Fibroblast of peridontal ligament (primary cell): ENCODE data around the gene LDLRAP1.
A peak's percentile ranks its signal among the peaks of the same experiment; 100 is the strongest.
"Not testable (repeated sequence)": the region's sequence is repeated elsewhere in the genome, so short reads cannot be mapped to it uniquely, and the experiment has no call there.

Source experiments
- DNase-seq: peaks from one replicate; pipeline ENCODE4 v3.0.0-alpha.2; 2010; ENCODE audit errors: extremely low read depth

Gene LDLRAP1

DNA sequence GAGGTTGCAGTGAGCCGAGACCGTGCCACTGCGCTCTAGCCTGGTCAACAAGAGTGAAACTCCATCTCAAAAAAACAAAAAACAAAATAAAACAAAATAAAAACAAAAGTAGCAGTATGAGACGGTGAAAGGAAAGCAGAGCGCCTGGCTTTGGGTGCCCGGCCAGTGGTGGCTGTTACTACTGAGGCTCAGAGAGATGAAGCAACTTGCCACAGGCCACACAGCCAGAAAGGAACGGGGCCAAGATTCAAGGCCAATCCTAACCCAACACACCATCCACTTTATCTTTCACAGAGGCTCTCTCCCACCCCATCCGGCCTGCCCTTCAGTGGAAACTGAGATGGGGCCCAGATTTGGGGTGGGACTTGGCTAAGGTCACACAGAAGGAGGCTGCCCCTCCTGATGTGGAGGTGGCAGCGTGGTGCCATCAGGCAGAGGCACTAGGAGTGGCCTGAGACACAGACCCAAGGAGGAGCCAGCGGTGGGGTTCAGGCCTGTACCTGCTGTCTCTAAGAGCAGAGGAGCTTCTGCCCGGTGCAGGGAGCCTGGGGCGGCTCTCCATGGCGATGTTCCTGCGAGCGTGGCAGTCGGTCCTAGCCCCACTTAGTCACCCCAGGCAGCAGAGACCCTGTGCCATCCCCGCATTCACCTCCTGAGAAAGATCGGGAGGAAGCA, 33.2 kb downstream of the LDLRAP1 start:
- DNase-seq = no peak

DNA sequence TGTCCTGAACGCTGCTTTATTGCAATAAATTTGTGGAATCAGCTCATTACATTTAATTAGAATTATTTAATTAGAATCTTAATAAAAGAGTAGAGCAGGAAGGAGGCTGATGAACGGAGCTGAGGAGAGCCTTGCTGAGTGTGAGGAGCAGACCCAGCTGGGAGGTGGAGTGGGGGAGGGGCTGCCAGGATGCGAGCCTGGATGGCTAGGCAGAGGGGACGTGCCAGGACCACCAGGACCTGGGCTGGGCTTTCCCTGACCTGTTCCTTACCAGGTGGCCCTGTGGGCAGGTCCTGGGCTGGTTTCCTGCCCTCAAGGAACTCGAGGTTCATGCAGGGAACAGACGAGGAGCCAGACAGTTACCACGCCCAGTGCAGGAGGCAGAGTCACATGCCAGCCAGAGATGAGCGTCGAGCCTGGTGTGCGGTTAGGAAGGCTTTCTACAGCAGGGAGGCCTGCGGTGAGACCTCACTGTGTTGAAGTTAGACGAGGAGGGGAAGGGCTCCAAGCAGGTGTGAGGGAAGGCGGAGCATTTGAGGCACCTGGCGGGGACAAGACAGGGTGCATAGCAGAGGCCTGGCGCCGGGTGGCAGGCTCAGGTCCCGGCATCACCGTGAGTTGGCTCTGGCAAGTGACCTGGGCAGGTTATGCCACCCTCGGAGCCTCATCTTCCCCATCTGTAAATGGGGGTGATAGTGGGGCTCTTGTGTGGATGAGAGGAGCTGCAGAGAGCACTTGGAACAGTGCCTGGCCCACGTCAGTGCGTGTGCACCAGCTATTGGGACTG, 33.9 kb downstream of the LDLRAP1 start:
- no peak for DNase-seq

DNA sequence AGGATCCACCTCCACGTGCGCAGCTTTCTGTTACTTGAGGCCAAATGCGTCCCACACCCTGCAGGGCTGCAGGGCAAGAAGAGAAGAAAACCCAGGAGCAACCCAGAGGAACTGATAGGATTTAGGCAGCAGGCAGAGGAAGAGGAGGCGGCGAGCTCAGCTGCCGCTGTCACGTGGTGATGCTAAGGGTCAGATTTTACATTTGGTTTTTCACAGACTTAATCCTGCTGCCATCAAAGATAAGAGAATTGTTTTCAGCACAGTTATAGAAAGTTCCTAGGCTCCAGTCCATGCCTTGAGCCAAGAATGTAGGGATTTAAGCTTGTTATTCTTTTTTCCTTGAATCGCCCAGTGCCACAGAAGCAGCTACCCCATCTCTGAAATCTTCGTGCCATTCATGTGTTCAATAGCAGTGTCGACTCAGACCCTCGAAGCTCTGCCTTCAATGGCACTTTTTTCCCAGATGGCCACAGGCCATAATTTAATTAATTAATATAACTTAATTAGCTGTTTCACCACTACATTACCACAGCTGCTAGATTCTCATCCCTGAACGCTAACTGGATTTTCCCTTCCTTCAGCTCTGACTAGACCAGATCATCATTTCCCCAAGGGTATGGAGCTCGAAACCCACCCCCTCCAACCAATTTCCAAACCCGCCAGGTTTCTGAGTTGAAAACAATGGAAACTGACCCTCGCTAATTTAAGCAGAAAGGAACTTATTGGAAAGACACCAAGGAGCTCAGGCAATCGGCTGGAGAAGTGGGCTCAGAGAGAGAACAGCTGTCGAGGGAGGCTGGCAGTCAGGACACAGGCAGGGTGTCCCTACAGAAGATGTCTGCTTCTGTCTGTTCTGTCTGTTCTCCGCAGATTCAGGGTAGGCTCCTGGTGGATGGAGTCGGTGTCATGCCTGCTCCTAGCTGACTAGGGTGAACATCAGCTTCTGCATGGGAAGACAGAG, 36.2 kb downstream of the LDLRAP1 start:
- no peak for DNase-seq

DNA sequence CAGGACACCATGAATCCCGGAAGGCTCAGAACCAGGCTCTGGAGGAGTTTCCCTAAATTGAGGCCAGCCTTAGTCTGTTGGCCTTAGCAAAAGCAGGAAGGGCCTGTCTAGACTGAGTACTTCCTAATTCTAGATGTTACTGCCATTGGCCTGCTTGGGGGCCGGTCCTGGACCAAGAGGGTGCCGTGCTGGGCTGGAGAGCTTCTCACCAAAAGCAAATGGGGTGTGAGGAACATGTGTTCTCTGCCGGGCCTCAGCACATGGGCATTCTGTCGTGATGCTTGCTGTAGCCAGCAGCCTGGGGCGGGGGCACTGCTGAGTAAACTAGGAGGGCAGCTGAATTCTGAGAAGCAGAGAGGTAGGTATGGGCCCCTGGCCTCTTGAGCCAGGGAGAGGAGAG, 37.5 kb downstream of the LDLRAP1 start:
- no peak for DNase-seq

DNA sequence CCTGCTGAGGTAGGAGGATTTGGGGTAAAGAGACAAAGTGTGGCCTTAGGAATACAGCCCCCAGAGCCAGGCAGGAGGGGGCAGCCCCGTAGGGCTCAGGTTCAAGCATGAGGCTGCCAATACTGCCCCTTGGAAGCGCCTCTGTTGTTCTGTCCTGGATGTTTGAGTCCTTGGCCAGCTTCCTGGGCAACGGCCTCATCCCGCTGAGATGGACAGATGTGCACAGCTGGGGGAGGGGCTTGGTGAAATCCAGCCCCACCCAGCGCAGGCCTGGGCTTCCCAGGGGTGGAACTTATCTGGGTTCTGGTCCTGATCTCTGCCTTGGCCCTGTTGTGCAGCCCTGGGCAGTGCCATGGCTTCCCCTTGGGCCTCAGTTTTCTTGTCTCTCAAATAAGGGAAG, 38.4 kb downstream of the LDLRAP1 start:
- no peak for DNase-seq

DNA sequence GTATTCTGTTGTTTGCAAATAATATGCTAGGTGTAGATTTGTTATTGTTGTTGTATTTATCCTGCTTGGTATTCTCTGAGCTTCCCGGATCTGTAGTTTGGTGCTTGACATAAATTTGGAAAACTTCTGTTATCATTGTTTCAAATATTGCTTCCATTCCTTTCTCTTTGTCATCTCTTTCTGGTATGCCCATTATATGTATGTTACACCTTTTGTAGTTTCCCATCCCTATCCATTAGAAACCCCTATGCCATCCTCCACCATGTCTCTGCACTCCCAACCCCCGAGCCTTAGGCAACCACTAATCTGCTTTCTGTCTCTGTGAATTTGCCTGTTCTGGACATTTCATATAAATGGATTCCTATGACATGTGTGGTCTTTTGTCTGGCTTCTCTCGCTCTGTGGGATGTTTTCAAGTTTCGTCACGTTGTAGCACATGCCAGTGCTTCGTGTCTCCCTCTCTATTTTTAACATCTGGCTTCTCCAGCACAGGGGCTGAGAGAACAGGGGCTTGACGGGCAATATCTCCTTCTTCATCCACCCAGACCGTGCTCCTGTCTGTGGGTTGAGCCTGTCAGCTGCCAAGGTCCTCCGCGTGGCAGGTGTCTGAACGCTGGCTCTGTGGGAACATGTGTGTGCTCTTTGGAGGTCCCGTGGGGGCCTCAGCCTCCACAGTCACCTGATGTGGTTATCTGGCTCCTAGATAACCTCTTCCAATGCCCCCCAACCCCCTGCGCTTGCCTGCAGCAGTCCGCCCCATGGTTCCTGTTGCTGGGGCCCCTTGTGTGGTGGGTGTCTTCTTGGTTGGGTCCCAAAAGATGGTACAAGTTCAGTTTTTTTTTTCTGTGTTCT, 40.3 kb downstream of the LDLRAP1 start:
- DNase-seq = no peak

DNA sequence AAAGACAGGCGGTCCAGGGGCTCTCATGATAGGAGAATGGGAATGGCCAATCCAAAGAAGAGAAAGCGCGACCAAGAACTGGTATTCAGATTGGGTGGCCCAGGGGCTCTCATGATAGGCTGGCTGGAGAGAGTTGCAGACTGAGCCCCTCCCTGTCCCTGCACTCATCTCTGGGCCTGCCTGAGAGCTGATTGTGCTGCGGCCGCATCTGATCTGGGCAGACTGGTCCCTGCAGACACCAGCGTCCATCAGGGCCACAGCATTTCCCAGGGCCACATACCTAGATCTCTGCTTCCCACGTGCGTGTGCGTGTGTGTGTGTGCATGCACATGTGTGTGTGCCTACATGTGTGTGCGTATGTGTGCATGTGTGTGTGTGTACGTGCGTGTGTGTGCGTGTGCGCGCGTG, 42.8 kb downstream of the LDLRAP1 start:
- no peak for DNase-seq

DNA sequence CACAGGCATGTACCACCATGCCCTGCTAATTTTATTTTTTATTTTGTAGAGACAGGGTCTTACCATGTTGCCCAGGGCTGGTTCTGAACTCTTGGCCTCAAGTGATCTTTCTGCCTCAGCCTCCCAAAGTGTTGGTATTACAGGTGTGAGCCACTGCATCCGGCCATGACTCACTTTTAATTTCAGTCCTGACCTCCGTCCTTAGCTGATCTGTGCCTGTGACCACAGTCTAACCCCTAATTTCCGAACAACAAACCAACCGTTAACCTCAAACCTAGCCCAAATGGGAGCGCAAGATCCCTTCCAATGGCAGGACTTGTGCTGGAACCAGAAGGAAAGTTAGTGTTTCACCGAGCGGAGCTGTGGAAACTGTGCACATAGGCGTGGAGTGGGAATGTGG, 43.9 kb downstream of the LDLRAP1 start:
- no peak for DNase-seq

DNA sequence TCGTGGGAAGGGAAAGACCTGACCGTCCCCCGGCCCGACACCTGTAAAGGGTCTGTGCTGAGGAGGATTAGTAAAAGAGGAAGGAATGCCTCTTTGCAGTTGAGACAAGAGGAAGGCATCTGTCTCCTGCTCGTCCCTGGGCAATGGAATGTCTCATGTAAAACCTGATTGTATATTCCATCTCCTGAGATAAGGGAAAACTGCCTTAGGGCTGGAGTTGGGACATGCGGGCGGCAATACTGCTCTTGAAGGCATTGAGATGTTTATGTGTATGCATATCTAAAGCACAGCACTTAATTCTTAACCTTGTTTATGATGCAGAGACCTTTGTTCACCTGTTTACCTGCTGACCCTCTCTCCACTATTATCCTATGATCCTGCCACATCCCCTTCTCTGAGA, 44.8 kb downstream of the LDLRAP1 start:
- not testable (repeated sequence) for DNase-seq

DNA sequence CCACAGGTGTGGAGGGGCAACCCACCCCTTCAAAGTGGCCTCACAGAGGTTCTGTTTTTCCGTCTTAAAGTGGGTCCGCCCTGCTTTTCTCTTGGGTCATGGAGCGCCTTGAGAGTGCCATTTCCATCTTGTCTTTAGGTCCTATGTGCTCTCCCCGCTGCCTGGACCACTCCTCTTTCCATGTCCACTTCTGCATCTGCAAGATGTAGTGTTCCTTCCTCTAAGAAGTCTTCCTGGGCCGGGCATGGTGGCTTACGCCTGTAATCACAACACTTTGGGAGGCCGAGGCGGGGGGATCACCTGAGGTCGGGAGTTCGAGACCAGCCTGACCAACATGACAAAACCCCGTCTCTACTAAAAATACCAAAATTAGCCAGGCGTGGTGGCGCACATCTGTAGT, 45.4 kb downstream of the LDLRAP1 start:
- DNase-seq = not testable (repeated sequence)

DNA sequence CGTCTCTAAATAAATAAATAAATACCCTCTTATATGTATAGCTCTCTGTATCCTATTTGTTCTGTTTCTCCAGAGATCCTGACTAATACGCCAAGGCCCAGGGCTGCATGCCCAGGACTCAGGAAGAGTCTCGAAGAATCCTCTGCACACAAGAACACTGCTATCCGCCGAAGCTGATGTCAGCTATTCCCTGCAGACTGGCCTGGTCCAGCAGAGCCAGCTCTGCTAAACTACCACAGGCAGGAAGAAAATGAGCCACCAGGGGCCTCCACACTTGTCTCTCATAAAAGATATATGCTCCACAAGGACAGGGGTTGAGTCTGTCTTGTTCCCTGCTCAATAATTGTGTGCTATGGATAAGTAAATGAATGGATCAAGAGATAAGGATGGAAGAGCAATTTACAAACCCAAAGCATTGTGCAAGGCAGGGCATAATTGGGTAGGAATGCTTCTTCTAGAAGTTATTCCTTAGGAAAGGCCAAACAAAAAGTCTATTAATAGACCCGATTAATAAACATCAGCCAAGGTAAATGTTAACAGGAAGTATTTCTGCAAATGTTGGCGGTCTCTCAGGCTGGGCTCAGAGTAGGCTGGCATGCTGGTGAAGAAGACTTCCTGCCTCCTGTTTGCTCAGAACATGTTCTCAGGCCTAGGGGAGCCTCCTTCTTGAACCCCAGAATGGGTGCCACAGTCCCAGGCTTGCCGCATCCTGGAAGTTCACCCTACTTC, 46.9 kb downstream of the LDLRAP1 start:
- DNase-seq = peak; percentile 13

DNA sequence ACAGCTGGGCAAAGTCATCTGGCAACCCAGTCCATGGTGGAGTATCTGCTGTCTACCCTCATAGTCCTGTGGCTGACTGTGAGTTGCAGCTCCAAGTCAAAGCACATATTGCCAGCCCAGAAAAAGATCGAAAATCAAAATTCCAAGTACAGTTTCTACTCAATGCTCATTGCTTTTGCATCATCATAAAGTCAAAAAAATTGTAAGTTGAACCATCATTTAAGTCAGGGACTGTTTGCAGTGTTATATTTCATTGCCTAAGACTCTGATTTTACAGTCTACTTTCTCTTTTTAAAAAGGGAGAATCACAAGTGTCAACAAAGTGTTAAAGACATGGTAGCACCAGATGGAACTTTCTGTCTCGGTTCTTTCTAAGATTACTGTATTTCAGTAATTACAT, 50.5 kb downstream of the LDLRAP1 start:
- no peak for DNase-seq

DNA sequence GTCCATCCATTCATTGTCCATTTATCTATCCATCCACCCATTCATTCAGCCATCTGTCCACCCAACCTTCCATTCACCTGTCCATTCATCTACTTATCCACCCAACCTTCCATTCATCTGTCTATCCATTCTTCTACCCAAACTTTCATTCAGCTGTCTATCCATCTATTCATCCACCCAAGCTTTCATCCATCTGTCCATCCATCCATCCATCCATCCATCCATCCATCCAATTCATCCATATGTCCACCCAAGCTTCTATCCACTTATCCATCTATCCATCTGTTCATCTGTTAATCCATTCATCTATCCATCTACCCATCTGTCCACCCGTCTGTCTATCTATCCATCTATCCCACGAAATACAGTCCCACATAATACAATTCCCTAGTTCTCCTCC, 51.6 kb downstream of the LDLRAP1 start:
- no peak for DNase-seq

DNA sequence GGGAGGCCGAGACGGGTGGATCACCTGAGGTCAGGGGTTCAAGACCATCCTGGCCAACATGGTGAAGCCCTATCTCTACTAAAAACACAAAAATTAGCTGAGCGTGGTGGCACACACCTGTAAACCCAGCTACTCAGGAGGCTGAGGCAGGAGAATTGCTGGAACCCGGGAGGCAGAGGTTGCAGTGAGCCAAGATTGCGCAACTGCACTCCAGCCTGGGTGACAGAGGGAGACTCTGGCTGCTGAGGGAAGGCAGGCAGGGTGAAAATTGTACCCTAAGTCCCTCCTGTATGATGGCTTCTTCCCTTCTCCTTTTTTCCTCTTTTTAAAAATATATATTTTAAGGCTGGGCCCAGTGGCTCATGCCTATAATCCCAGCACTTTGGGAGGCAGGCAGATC, 53.2 kb downstream of the LDLRAP1 start:
- not testable (repeated sequence) for DNase-seq

DNA sequence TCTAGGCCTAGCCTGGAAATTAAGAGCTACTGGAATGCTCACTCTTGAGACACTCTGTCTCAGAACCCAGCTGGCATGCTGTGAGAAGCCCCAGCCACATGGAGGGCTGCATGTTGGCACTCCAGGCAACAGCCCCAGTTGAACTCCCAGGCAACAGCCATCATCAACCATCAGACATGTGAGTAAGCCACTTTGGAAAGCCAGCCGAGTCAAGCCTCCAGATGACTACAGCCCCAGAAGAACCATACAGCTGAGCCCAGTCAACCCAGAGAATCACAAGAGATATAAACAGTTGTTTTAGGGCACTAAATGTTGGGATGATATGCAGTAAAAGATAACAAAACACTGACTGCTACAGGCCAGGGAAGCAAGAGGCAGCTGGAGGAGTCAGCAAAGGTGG, 55.5 kb downstream of the LDLRAP1 start:
- no peak for DNase-seq

DNA sequence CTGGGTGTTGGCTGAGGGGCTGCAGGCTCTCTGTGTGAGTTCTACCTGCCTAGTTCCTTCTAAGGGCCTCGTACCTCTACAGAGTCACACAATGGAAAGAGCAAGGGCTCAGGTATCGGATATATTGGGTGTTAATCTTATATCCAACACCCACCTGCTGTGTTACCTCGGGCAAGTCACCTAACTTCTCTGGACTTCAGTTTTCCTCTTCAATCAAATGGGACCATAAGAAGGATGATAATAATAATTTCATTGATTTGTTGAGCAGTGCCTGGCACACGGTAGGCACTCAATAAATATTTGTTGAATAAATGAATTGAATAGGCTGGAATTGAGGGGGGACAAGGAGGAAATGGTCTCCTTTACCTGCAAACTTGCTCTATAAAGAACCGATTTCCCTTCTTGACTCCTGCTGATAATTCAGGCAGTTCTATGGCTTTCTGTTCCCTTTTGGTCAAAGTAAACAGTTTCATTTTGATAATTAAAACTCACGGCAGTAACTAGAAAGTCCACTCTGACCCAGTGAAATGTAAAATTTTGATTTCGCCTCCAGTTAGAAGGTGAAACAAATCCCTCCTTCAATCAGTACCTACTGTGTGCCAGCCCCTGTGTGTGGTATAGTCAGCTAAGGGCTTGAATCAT, 56.7 kb downstream of the LDLRAP1 start:
- DNase-seq = no peak

DNA sequence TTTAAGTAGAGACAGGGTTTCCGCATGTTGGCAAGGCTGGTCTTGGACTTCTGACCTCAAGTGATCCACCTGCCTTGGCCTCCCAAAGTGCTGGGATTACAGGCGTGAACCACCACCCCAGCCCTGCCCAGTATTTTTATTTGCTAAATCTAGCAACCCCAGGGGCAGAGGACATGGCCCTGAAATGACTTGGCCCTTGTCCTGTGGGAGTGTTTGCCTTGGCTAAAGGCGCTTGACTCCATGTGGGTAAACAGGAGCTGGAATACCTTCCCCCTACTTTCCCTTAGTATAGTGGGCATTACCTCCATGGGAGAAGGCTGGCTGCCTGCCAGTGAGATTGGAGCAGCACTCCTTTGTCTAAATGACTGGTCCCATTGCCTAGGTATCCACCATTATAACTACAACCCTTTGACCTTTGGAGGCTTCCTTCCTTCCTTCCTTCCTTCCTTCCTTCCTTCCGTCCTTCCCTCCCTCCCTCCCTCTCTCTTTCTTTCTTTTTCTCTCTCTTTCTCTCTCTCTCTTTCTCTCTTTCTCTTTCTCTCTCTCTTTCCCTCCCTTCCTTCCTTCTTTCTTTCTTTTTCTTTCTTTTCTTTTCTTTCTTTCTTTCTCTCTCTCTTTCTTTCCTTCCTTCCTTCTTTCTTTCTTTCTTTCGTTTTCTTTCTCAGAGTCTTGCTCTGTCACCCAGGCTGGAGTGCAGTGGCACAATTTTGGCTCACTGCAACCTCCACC, 57.7 kb downstream of the LDLRAP1 start:
- not testable (repeated sequence) for DNase-seq

DNA sequence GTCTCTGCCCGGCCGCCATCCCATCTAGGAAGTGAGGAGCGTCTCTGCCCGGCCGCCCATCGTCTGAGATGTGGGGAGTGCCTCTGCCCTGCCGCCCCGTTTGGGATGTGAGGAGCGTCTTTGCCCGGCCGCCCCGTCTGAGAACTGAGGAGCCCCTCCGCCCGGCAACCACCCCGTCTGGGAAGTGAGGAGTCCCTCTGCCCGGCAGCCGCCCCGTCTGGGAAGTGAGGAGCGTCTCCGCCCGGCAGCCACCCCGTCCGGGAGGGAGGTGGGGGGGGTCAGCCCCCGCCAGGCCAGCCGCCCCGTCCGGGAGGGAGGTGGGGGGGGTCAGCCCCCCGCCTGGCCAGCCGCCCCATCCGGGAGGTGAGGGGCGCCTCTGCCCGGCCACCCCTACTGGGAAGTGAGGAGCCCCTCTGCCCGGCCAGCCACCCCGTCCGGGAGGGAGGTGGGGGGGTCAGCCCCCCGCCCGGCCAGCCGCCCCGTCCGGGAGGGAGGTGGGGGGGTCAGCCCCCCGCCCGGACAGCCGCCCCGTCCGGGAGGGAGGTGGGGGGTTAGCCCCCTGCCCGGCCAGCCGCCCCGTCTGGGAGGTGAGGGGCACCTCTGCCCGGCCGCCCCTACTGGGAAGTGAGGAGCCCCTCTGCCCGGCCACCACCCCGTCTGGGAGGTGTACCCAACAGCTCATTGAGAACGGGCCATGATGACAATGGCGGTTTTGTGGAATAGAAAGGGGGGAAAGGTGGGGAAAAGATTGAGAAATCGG, 60.6 kb downstream of the LDLRAP1 start:
- not testable (repeated sequence) for DNase-seq

DNA sequence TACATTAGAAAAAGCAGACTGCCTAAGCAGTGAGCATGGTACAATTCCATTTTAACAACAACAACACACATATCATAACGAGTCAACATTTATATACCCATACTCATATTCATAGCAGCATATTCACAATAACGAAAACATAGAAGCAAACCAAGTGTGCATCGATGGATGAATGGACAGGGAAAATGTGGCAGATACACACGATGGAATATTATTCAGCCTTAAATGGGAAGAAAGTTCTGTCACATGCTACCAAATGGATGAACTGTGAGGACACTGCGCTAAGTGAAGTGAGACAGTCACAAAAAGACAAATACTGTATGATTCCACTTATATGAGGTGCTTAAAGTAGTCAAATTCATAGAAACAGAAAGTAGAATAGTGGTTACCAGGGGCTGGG, 63.7 kb downstream of the LDLRAP1 start:
- DNase-seq = no peak
